CD4-positive, alpha-beta T cell treated with Interleukin-4 for 4 hours (primary cell): ENCODE results near the gene DENND5B.
A peak's percentile ranks its signal among the peaks of the same experiment; 100 is the strongest.
"Not testable (repeated sequence)": the region's sequence is repeated elsewhere in the genome, so short reads cannot be mapped to it uniquely, and the experiment has no call there.

ENCODE experiments used
- DNase-seq: peaks from one replicate; pipeline ENCODE4 v3.0.0-alpha.2; 2020

DENND5B gene

DNA sequence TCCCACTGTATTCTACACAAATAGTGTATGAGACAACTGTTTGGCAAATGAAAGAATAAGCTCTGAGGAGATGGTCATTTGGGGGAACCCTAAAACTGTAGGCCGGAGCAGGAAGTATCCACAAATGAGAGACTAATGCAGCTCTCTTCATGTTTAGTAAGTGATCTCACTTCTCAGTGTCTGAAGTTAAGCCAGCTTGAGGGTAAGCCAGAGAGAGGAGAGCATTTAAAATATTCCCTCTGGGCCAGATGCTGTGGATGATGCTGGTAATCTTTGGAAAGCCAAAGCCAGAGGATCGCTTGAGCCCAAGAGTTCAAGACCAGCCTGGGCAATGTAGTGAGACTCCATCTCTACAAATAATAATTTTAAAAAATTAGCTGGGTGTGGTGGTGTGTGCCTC, 134.4 kb downstream of the DENND5B start:
- no peak for DNase-seq

DNA sequence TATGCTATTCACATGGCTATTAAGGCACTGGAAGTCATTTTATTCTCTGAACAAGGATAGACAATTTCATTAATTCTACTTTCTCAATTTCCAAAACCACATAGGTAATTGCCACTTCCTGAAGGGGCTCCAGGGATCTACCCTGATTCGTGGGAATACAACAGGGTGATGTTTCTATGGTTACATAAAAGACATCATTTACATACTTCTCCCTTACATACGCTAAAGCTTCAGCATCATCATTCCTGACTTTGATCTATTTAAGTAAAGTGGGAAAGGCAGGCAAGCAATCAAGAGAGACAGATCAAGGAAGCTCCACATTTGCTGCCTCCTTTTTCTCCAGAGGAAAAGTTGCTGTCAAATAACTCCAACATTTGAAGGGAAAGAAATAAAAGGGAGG, 146.2 kb downstream of the DENND5B start:
- DNase-seq = no peak

DNA sequence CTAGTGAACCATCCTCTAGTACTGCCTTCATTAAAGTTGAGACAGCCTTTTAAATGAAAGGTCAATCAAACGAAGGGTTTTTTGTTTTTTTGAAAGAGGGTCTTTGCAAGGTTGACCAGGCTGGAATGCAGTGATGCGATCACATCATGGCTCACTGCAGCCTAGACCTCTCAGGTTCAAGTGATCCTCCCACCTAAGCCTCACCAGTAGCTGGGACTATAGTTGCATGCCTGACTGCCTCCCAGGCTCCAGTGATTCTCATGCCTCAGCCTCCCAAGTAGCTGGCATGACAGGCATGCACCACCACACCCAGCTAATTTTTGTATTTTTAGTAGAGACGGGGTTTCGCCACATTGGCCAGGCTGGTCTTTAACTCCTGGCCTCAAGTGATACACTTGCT, 150.3 kb downstream of the DENND5B start:
- DNase-seq = no peak

DNA sequence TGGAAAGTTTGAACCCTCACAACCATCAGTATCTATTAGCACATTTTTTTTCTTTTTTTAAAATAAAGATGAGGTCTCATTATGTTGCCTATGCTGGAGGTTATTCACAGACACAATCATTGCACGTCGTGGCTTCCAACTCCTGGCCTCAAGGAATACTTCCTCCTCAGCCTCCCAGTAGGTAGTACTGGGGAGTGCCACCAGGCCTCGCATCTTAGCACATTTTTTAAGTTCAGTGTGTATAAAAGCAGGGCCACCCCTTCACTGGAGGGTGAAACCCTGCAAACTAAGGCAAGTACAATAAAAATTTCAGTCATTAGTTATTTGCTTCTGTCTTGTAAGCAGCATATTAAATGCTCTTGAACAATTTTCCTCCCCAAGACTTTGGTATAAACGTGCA, 150.8 kb downstream of the DENND5B start:
- no peak for DNase-seq

DNA sequence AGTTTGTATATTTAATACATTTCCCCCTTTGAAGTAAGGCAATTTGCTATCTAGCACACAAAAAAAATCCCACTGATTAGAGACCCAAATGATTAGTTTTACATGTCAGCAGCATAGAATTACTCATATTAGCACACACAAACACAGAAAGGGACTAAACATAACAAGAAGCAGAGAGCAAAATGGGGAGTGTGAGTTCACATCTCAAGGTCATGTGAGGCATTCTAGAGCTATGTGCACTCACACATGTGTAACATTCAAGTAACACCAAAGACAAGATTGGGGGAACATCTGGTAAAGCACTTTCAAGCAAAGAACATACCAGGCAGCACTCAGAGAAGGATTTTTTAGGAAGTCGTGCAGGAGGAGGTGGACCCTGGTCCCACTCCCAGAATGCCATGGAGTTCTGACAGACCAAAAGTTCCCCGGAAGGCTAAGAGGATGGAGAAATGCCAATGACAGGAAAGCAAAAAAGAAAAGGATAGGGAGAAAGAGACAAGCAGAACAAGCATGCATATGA, 159.2 kb downstream of the DENND5B start:
- DNase-seq = no peak

DNA sequence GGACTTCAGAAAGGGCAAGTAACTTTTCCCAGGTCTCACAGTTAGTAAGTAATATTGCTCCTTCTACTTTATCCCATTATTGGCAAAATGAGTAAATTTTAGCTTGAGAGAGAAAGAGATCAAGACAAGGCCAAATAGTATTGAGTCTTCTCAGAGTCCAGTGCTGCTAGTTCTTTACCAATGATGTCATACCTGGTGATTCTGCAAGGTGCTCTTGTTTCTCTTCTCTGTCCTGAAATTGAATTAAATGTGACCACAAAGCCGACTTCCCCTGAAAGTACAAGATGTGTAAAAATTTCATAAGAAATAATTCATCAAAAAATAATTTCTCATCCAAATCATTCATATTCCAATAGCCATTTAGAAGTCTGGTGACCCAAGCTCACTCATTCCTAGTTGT, 167.5 kb downstream of the DENND5B start:
- DNase-seq = no peak

DNA sequence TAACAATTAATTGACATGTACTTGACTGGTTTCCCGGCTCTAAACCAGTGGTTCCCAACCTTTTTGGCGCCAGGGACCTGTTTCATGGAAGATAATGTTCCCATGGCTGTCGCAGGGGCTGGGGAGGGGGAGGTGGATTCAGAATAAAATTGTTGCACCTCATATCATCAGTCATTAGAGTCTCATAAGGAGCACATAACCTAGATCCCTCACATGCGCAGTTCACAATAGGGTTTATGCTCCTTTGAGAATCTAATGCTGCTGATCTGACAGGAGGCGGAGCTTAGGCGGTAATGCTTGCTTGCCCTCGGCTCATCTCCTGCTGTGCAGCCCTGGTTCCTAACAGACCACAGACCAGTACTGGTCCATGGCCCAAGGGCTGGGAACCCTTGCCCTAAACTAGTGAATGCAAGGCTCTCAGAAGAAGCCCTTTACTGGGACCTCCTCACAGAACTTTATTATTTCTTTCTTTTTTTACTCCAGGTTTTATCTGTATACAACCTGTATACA, 178.6 kb downstream of the DENND5B start:
- no peak for DNase-seq

DNA sequence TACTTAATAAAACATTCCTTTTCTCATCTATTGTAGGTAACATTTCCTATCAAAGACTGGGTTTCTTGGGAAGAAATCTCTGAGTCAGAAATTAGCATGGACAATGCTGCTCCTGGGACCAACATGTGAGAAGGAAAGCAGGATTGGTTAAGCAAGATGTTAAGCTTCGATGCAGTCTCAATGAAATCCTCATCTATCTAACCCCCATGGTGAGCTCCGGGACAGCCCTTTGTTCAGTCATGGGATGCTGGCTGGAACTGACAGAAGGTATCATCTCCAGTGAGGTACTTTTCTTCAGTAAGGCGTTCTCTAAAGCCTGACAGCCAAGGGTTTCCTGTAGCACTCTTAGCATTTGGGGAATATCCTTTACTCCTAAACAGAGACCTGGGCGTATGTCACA, 182.2 kb downstream of the DENND5B start:
- DNase-seq = no peak

DNA sequence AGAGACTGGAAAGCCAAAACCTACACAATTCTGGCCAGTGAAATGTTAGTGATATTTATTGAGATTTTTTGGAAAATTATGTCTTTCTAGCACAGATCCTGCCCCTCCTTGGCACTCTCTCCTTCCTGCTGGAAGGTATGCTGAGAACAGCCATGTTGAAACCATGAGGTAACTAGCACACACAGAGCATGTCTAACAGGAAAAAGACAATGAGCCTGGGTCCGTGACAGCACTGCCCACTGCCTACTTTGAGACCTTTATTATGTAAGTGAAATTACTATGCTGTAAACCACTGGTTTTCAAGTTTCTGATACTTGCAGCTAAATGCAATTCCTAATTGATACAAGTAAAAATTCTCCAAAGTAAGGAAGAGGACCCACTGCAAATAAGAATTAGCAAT, 183.4 kb downstream of the DENND5B start:
- no peak for DNase-seq

DNA sequence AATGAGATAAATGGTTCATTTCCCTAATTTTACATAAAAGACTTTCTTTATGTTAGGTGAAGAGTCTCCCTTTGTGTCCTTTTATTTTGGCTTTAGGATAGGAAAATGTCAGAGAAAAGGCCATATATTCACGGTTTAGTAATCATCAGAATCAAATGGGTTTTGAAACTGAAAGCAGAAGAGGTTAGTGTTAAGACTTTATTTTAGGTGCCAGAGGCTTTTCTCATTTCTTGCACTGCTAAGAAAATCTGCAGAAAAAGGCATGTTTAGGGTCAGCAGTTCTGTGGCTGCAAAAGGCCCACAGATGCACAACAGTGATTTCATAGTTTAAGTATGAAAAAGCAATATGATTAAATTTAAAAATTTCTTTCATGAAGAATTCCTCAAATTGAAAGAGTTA, 184.6 kb downstream of the DENND5B start:
- no peak for DNase-seq

DNA sequence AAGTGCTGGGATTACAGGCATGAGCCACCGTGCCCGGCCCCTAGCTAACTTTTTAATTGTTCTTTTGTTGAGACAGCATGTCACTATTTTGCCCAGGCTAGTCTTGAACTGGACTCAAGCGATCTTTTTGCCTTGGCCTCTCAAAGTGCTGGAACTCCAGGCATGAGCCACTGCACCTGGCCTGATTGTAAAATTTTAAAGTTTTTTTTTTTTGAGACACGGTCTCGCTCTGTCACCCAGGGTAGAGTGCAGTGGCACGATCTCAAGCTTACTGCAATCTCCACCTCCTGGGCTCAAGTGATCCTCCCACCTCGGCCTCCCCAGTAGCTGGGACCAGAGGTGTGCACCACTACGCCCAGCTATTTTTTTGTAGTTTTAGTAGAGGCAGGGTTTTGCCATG, 185.9 kb downstream of the DENND5B start:
- no peak for DNase-seq

DNA sequence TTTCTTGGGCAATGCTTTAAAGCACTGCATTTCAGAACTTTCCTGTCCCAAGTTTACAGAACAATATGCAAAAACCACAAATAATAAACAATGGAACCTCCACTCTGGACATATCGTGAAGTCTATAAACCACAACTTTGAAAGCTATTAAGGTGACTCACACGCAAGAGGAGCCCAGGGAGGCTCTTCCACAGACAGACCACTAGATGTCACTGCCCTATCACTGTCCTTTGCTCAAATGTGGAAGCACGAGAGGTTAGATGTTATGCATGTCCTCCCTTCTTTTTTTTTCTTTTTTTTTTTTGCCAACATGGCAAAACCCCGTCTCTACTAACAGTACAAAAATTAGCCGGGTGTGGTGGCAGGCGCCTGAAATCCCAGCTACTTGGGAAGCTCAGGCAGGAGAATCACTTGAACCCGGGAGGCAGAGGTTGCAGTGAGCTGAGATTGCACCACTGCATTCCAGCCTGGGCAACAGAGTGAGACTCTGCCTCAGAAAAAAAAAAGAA, 187.8 kb downstream of the DENND5B start:
- DNase-seq = peak; percentile 67

DNA sequence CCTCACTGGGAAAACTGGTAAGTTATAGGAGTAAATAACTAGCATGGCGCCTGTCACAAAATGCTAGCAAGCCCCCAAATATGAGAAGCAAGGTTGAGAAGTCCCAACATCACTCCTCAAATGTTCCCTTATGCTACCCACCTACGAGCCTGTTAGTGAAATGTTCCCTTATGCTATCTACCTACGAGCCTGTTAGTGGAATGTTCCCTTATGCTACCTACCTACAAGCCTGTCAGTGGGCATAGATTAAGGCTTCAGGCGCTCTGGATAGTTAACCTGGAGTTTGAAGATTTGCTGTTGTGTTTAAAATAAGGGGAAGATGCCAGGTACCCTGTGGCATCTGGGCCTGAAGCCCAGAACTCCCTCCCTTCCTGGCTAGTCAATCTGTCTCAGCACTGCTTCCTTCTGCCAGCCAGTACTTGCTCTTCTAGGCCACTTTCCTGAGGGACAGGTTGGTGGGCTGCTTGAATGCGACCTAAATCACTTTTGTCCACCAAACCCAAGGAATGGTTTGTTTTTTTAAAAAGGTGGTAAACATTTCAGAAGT, 197.9 kb downstream of the DENND5B start:
- DNase-seq = no peak

DNA sequence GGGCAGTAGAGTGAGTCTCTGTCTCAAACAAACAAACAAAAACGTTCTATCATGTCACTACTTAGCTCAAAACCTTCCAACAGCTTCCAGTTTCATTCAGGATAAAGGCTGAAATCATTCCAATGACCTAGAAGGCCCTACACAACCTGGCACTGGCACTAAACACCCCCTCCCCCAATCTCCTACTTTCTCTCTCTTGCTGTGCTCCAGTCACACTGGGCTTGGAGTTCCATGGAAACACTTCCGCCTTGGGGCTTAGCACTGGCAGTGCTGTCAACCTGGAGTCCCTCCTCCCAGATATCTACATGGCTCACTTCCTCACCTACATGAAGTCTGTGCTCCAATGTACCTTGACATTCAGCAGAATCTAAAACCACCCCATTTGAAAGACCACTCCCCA, 199.9 kb downstream of the DENND5B start:
- DNase-seq = no peak

DNA sequence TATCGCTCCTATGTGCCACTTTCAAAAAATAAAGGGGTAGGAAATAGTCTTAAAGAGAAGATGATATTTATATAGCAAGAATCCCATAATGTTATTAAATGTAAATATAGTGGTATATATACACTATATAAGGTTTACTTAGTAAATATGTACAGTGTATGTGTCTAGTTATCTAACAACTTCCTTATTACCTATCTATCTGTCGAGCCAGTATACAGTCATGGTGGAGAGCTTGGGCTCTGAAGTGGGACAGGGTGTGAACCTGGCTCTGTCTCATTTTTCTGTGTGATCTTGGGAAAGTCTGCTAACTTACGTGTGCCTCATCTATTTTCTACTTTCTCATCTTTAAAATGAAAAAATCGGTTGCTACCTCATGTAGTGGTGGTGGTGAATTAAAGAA, 202.2 kb downstream of the DENND5B start:
- DNase-seq = no peak

DNA sequence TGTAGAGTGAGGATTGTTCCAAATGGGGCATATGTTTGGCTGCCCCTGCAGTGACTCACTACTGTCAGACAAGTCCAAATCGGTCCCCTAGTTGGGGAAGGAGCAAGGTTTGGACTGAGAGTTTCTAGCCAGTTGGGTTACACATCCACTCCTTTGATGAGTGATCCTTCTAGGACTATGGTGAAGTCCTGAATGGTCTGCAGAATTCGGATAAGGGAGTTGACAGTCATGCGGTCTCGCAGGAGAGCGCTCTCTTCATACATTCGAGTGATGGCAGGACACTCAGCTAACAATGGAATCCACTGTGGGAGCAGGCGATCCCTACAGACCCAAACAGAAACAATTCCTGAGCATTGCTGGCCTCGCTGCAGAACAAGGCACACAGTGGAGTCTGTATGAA, 203.5 kb downstream of the DENND5B start:
- DNase-seq = no peak

DNA sequence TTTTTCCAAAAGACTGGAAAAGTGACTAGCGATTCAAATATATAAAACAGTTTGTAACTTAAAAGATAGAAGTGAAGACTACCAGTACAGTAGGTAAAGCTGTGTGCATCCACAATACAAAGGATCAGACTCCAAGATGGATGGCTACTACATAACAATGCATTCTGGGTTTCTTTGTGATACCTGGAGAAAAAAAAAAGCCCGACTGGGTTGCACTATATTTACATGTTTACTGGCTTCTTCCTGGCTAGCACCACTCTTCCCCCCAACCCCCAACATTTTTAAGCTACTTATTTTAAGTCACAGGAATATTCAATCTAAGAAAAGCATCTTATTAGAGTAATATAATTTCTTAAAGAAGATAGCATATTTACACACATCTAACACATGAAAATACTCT, 203.9 kb downstream of the DENND5B start:
- no peak for DNase-seq

DNA sequence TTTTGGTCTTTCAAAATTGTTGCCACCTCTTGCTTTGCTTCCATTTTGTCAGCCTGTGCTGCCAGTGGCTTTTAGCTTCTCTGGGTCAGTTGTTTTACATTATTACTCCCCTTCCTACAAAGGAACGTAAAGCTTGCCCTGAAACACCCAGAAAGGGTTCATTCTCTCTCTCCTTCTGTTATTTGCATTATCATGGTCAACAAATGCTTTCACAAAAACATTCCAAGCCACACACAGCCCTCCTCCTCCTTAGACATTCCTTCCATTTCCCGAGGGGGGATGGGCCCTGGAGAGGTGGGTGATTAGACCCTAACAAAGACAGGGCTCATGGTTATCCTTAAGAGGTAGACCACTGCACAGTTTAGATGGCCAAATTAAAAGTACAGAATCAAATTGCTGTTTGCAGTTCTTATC, 204.6 kb downstream of the DENND5B start:
- no peak for DNase-seq

DNA sequence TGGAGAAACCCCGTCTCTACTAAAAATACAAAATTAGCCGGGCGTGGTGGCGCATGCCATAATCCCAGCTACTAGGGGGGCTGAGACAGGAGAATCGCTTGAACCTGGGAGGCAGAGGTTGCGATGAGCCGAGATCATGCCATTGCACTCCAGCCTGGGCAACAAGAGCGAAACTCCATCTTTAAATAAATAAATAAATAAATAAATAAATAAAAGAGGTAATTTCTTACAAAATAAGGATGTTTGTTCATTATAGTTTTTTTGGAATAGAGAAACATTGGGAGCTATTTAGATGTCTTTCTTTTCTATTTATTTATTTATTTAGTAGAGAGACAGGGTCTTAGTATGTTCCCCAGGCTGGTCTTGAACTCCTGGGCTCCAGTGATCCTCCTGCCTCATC, 213.7 kb downstream of the DENND5B start:
- DNase-seq = not testable (repeated sequence)

DNA sequence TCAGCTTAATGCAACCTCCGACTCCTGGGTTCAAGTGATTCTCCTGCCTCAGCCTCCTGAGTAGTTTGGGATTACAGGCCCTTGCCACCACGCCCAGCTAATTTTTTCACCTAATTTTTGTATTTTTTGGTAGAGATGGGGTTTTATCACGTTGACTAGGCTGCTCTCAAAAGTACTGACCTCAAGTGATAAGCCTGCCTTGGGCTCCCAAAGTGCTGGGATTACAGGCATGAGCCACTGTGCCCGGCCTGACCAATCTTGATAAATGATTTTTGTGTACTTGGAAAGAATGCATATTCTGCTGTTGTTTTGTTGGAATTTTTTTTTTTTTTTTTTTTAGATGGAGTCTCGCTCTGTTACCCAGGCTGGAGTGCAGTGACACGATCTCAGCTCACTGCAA, 215.5 kb downstream of the DENND5B start:
- not testable (repeated sequence) for DNase-seq

DNA sequence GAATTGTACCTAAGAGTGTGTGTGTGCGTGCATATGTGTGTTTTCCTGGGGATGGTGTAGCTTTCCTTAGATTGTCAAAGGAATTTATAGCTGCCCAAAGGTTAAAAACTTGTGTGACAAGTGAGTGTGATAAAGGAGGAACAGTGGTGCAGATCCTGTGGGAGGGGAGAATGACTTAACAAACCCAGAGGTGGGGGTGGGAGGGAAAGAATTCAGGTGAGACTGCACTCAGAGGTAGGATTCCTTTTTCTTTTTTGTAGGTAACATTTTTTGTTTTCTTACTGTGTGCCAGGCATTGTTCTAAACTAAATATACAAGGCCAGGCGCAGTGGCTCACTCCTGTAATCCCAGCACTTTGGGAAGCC, 219.7 kb downstream of the DENND5B start:
- no peak for DNase-seq

DNA sequence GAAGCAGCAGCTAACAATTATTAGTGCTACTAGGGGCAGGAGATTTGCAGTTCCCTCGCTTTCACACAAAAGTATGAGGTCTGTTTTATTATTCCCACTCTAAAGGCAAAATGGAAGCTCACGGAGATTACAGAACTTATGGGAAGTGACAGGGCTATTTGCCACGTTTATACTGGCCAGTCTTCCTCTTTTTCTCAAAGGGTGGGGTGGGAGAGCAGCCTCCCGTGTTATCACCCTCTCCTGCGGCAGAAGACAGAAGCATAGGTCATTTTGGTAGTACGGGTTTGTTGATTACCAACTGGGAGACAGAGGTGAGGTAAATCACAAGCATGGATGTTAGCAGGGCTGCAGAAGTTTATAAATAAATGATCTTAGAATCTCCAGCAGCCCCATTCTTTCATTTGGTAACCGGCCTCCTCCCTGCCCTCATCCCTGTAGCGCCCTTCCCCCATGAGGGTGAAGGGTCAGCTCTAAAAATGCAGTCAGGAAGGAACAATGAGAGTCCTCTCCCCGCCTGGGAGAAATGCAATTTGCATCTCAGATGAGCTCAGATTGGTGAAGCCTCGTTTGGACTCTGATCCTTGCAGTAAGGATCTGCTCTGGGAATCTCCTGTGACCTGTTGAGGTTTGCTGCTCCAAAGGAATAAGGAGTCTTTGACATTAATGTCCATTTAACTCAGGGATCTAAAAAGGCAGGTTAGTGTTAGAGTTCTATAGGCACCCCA, 220.2 kb downstream of the DENND5B start:
- DNase-seq = no peak

DNA sequence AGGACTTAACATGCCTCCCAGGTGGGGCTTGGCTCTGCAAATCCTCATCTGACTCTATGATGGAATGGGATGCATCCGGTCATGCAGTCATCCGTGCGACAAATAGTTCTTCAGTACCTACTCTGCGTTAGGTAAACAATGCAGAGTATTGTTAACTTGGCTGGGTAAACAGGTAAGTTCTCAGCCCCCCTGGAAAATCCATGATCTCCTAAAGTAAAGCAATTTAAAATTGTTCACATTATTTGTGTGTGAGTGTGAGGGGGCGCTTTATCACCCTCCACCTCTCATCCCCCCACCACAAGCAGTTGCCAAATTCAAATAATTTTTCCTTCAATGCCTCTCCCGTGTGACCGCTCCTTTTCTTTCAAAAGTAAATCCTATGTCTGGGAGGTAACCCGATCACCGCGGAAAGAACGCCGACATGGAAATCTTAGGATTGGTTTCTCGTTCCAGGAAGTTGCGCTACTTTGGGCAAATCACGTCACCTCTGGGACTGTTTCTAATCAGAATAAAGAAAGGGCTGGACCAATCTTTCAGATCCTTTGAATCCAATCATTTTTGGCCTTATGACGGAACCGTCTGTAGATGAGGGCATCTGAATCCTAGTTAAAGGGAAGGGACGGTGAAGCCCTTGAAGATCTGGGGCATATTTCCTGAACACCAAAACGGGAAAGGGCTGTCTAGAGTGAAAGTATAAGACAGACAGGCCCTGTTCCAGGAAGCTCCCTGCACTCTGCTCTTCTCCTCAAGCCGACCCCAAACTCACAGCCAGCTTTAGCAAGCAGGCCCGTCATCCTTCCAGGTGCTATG, 221.0 kb downstream of the DENND5B start:
- no peak for DNase-seq
